SW 1271 (cell line): ENCODE results near the gene PIF1.
"Not testable (repeated sequence)": the region's sequence is repeated elsewhere in the genome, so short reads cannot be mapped to it uniquely, and the experiment has no call there.

Source experiments
- DNase-seq, 2 experiments: peaks; one replicate each; lab custom pipeline; 2025; lab: John Stamatoyannopoulos, UW

The PIF1 gene

GRCh38 chr15:64810497-64811326, 14.7 kb downstream of the PIF1 start:
- DNase-seq, result no peak

GRCh38 chr15:64809649-64810496, 15.6 kb downstream of the PIF1 start:
- peak in 1 of 2 experiments; percentile 78 for DNase-seq

DNA sequence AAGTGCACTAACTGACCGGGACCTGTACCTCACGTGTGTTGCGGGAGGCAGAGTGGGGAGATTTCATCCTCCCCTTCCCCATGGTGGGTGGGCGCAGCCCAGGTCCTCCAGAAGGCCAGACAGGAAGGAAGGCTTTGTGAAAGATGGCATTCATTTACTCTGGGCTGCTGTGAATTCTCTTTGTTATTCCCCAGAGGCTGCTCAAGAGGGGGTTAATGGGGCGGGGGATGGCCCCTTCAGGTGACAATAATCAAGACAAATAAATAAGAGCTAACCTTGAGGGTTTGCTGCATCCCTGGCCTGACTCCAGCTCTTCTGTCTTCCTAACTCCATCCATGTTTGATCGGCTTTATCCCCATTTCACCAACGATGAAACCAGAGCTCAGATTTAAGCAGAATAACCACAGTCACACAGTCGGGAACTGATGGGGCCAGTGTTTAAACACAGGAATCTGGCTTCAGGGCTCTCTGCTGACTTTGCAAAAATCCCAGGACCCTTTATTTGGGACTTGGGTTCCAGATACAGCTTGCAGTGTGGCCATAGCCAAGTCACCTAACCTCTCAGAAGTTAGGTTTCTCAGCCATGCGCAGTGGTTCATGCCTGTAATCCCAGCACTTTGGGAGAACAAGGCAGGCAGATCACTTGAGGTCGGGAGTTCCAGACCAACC, 16.5 kb downstream of the PIF1 start:
- DNase-seq, result no peak

GRCh38 chr15:64807751-64808222, 17.7 kb downstream of the PIF1 start:
- no peak for DNase-seq

- no peak for DNase-seq
These were observed 18.2 kb downstream of the PIF1 start for GRCh38 chr15:64807051-64807749.

GRCh38 chr15:64806509-64806908, 18.9 kb downstream of the PIF1 start:
- DNase-seq, result no peak

- DNase-seq, result no peak
These were observed 20.8 kb downstream of the PIF1 start for GRCh38 chr15:64804619-64805018.

DNA sequence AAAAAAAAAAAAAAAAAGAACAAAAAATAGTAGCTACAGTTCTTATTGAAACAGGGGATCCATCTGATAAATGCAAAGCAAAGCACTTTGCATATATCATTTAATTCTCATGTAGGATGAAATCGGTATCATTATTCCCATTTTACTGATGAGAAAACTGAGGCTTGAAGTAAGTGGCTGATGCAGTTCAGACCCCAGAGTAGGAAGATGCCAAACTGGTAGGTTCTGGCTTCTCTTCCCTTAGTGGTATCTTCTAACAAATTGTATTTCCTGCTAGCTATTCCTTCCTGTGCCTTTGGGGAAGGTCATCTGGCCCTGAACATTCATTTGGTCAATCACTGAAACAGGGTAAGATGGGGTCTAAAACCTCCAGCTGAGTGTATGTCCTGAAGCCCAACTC, 21.9 kb downstream of the PIF1 start:
- no peak for DNase-seq

DNA sequence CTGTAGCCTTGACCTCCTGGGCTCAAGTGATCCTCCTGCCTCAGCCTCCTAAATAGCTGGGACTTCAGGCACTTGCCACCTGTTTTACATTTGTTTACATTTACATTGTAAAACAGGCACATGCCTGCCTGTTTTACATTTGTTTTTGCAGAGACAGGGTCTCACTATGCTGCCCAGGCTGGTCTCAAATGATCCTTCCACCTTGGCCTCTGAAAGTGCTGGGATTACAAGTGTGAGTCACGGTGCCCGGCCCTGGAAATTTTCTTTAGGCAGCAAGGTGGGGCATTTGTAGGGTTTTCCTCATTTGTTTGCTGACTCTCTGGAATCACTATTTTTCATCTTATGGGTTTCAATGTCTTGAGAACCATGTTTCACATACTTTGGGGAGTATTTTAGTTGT, 25.0 kb downstream of the PIF1 start:
- no peak for DNase-seq

DNA sequence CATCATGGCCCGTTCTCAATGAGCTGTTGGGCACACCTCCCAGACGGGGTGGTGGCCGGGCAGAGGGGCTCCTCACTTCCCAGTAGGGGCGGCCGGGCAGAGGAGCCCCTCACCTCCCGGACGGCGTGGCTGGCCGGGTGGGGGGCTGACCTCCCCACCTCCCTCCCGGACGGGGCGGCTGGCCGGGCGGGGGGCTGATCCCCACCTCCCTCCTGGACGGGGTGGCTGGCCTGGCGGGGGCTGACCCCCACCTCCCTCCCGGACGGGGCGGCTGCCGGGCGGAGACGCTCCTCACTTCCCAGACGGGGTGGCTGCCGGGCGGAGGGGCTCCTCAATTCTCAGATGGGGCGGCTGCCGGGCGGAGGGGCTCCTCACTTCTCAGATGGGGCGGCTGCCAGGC, 26.5 kb downstream of the PIF1 start:
- not testable (repeated sequence) for DNase-seq

- DNase-seq, result not testable (repeated sequence)
These were observed 29.5 kb downstream of the PIF1 start for GRCh38 chr15:64795921-64796320.

GRCh38 chr15:64795299-64795698, 30.1 kb downstream of the PIF1 start:
- not testable (repeated sequence) for DNase-seq

DNA sequence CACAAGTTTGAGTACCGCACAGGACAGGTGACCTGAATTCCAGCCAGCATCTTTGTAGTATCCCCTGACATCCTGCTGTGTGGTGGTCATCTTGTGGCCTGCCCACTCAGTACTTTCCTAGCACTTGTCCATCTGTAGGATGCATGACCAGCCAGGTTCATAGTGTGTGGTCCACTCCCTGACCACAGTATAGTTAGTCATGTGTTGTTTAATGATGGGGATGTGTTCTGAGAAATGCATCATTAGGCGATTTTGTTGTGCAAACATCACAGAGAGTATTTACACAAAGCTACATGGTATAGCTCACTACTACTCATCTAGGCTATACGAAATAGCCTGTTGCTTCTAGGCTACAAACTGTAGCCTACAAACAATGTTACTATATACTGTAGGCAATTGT, 33.2 kb downstream of the PIF1 start:
- DNase-seq, result no peak

DNA sequence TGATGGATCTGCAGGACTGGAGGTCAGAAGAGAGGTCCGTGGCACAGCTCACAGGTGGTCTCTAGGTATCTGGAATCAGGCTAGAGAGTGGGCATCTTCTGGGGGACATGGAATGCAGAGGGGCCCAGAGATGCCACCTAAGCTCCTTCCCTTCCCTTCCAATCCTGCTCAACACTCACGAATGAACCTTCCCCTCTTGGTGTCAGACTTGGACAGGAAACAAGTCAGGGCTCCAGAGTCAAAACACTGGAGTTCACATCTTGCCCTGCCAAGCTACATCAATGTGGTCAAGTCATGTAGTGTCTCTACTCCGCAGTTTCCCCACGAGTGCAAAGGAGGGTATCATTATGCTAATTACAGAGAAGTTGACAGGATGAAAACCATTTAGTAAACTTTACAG, 34.0 kb downstream of the PIF1 start:
- DNase-seq, result no peak

DNA sequence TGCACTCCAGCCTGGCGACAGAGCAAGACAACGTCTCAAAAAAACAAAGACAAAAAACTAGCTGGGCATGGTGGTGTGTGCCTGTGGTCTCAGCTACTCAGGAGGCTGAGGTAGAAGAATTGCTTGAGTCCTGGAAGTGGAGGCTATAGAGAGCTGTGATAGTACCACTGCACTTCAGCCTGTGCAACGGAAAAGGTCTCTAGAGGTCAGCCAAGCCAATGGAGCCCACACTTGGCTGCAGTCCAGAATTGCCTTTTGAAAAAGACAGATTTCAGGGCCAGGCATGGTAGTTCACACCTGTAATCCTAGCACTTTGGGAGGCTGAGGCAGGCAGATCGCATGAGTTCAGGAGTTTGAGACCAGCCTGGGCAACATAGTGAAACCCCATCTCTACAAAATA, 41.7 kb downstream of the PIF1 start:
- no peak for DNase-seq

GRCh38 chr15:64782751-64783150, 42.7 kb downstream of the PIF1 start:
- no peak for DNase-seq

- DNase-seq, result no peak
These were observed 44.1 kb downstream of the PIF1 start for GRCh38 chr15:64781299-64781698.

GRCh38 chr15:64780600-64781156, 44.8 kb downstream of the PIF1 start:
- DNase-seq, result no peak

GRCh38 chr15:64779630-64780029, 45.8 kb downstream of the PIF1 start:
- no peak for DNase-seq

DNA sequence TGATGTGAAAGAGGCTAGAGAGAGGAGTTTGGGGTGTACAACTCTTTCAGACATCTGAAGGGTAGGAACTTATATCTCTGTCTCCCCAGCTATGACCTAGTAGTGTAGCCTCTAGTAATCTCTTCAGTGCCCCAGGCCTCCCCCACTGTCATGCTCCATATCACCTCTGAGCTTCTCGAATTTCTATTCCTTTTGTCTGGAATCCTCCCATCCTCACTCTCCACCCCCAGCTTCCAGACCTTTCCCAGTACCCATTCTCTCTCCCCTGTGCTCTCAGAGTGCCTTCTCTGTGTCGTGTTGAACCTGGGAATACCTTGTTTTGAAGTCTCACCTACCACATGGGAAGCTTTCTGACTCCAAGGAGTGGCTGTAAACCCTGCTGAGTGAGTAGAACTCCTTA, 46.4 kb downstream of the PIF1 start:
- DNase-seq, result no peak

DNA sequence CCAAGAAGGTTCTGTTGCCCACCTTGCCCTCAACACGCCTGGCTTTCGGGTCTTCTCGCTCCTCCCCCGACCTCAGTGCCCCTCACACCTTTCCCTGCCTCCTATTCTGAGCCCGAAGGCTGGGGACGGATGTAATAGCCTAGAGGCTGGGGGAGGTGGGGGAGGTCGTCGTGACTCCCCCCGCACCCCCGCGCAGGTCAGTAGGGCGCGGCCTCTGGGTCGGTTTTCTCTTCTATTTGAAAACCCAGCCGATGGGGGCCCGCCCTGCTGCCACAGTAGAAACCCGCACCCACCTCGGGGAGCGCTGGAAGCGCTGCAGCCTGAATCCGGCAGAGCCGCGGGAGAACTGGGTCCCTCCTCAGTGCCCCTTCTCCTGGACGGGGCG, 49.1 kb downstream of the PIF1 start:
- DNase-seq, result no peak
